Measurements from ENCODE around the gene AOPEP. TPM values are rescaled to one million over a fixed set of nuclear protein-coding genes. Genes with fewer than 3 reads are reported as not detected.

The AOPEP gene
- polyA plus RNA-seq, 1 of the 3 experiments (the other 2 are of a cell fraction): 54.6 TPM

- TF ChIP-seq TEAD4 (IDR thresholded peaks at IDR 0.05; ENCODE audit: borderline replicate concordance, insufficient read depth) (no peak), IRF3 (IDR thresholded peaks at IDR 0.05; ENCODE audit: low read depth, low read length) (no peak), USF2 (IDR thresholded peaks at IDR 0.05; ENCODE audit: borderline replicate concordance, low read depth, low read length) (no peak), FOXM1 (IDR thresholded peaks at IDR 0.05; ENCODE audit: low read depth) (no peak), SMC3 (IDR thresholded peaks at IDR 0.05; ENCODE audit: low read depth, low read length) (no peak), MXI1 (IDR thresholded peaks at IDR 0.05; ENCODE audit: low read depth, low read length) (no peak), GABPA (IDR thresholded peaks at IDR 0.05; ENCODE audit: low read depth) (no peak), FOSL2 (IDR thresholded peaks at IDR 0.05; ENCODE audit: borderline replicate concordance, low read depth) (no peak), REST (IDR thresholded peaks at IDR 0.05; ENCODE audit: low read depth, low read length) (no peak), TAF1 (IDR thresholded peaks at IDR 0.05; ENCODE audit: borderline replicate concordance, low read depth, low read length) (no peak), ELF1 (IDR thresholded peaks at IDR 0.05) (no peak), POLR2AphosphoS5 (IDR thresholded peaks at IDR 0.05; ENCODE audit: low read depth, low read length) (no peak), RAD21 (IDR thresholded peaks at IDR 0.05; ENCODE audit: low read length) (no peak), EZH2phosphoT487 (IDR thresholded peaks at IDR 0.05; ENCODE audit: borderline replicate concordance, low read depth) (no peak), USF1 (IDR thresholded peaks at IDR 0.05; ENCODE audit: borderline replicate concordance, low read depth) (no peak)
- peaks cover 0 to 3% of the 10 kb centered on the region in 2 experiments for H3K36me3 ChIP-seq (replicated peaks in 1 of 2; ENCODE audit: control insufficient read depth in 1 of 2, insufficient read depth in 2 of 2, low read length in 1 of 2)
- no peaks in the 10 kb centered on the region for H3K9me2 ChIP-seq
- H3K4me3 ChIP-seq (ENCODE audit: low read depth in 2 of 2, low read length in 1 of 2): no peak overlapping the region
- H3K9ac ChIP-seq: no peak overlapping the region
- peaks cover 3 to 22% of the 10 kb centered on the region in 2 experiments; a peak in 3 of 4 replicates for H3K4me1 ChIP-seq (ENCODE audit: control insufficient read depth in 1 of 2, insufficient read depth in 2 of 2, low read depth in 1 of 2, low read length in 1 of 2)
- 98% methylated on average over 6 of the region's 6 CpGs for WGBS (ENCODE audit: low lambda C conversion rate)
- peaks cover 13% of the 10 kb centered on the region for H3K79me2 ChIP-seq (ENCODE audit: insufficient read depth)
- no peak for DNase-seq
- H2AFZ ChIP-seq (ENCODE audit: low read depth): no peak overlapping the region
- H4K20me1 ChIP-seq (ENCODE audit: insufficient read depth): no peaks in the 10 kb centered on the region
- ChIA-PET CTCF (interaction anchor here (1.3 kb wide), 1 partner anchor 18 kb away, joined by 3 read pairs; no protein-coding TSS in a partner anchor), POLR2A (no interaction called here)
- peak overlapping the region in 1 of 2 experiments; percentile 50; a peak in 1 of 4 replicates for H3K27ac ChIP-seq (ENCODE audit: low read depth in 2 of 2, low read length in 1 of 2)
- H3K27me3 ChIP-seq (ENCODE audit: insufficient read depth): no peaks in the 10 kb centered on the region
- H3F3A ChIP-seq (replicated peaks; ENCODE audit: insufficient read depth): peaks cover 5% of the 10 kb centered on the region
- H3K9me3 ChIP-seq: no peaks in the 10 kb centered on the region
- H3K4me2 ChIP-seq: no peak overlapping the region
These were observed 274.3 kb downstream of the AOPEP start for GRCh38 chr9:95000821-95001220.
